Measurements from ENCODE around the gene FPGS. TPM values are rescaled to one million over a fixed set of nuclear protein-coding genes. Genes with fewer than 3 reads are reported as not detected.

The FPGS gene
- total RNA-seq, 1 donor from 2014 or later, result 32.8 TPM

GRCh38 chr9:127796852-127797370 is 5.8 kb upstream of the FPGS start:
- TF ChIP-seq CTCF (IDR thresholded peaks at IDR 0.05), result no peak
- TF ChIP-seq EZH2phosphoT487 (IDR thresholded peaks at IDR 0.05), result no peak
- no peak for TF ChIP-seq EZH2 (IDR thresholded peaks at IDR 0.05)
- no peak overlapping the region for H3K9ac ChIP-seq
- H3K27me3 Mint-ChIP-seq (ENCODE audit: insufficient read depth, low read depth), result peaks cover 2% of the 10 kb centered on the region
- H3K9me3 ChIP-seq (ENCODE audit: low read depth), result no peaks in the 10 kb centered on the region
- H3K4me3 Mint-ChIP-seq, result no peak overlapping the region
- H4K20me1 ChIP-seq (ENCODE audit: low read depth), result peaks cover 6% of the 10 kb centered on the region
- peaks cover 6% of the 10 kb centered on the region for H3K4me1 Mint-ChIP-seq
- no peak overlapping the region for H3K27ac Mint-ChIP-seq
- H3K27ac ChIP-seq, result no peak overlapping the region
- no peak overlapping the region for H2AFZ ChIP-seq (replicated peaks)
- H3K9me3 Mint-ChIP-seq, result no peaks in the 10 kb centered on the region
- H3K4me1 ChIP-seq, result peaks cover 6% of the 10 kb centered on the region
- H3K36me3 Mint-ChIP-seq, result peaks cover 3% of the 10 kb centered on the region
- H3K36me3 ChIP-seq, result no peaks in the 10 kb centered on the region
- H3K79me2 ChIP-seq (ENCODE audit: low read depth), result no peaks in the 10 kb centered on the region
- peaks cover 34% of the 10 kb centered on the region for H3F3A ChIP-seq (ENCODE audit: low read depth)
- H3K4me3 ChIP-seq, result no peak overlapping the region
- no peaks in the 10 kb centered on the region for H3K27me3 ChIP-seq
- peak; percentile 31 for DNase-seq (ENCODE audit: low spot score)
- H3K4me2 ChIP-seq, result no peak overlapping the region

GRCh38 chr9:127801955-127802575 is 617 bp upstream of the FPGS start:
- TF ChIP-seq EZH2 (IDR thresholded peaks at IDR 0.05) (no peak), CTCF (IDR thresholded peaks at IDR 0.05) (peak; percentile 42)
- H3K4me3 ChIP-seq, result peak overlapping the region; percentile 97
- Mint-ChIP-seq H3K27me3 (ENCODE audit: insufficient read depth, low read depth) (peaks cover 2% of the 10 kb centered on the region), H3K27ac (no peak overlapping the region), H3K4me1 (peaks cover 12% of the 10 kb centered on the region), H3K4me3 (peak overlapping the region; percentile 95), H3K36me3 (peaks cover 2% of the 10 kb centered on the region), H3K9me3 (no peaks in the 10 kb centered on the region)
- H3K9ac ChIP-seq, result no peak overlapping the region
- peaks cover 21% of the 10 kb centered on the region for H4K20me1 ChIP-seq (ENCODE audit: low read depth)
- peaks cover 16% of the 10 kb centered on the region for H3F3A ChIP-seq (ENCODE audit: low read depth)
- H3K79me2 ChIP-seq (ENCODE audit: low read depth), result peaks cover 26% of the 10 kb centered on the region
- H3K9me3 ChIP-seq (ENCODE audit: low read depth), result no peaks in the 10 kb centered on the region
- peak overlapping the region; percentile 82 for H3K4me2 ChIP-seq
- DNase-seq (ENCODE audit: low spot score), result no peak
- H3K27ac ChIP-seq, result no peak overlapping the region
- H3K36me3 ChIP-seq, result no peaks in the 10 kb centered on the region
- no peaks in the 10 kb centered on the region for H3K27me3 ChIP-seq
- H3K4me1 ChIP-seq, result peaks cover 5% of the 10 kb centered on the region
- peak overlapping the region; percentile 97 for H2AFZ ChIP-seq (replicated peaks)

GRCh38 chr9:127803507-127804352 is 1.0 kb downstream of the FPGS start:
- Histone ChIP-seq H3K27ac (no peak overlapping the region), H3K27me3 (no peaks in the 10 kb centered on the region), H3K9me3 (ENCODE audit: low read depth) (no peaks in the 10 kb centered on the region), H2AFZ (replicated peaks) (peak overlapping the region; percentile 97), H3K4me1 (peaks cover 5% of the 10 kb centered on the region), H3K79me2 (ENCODE audit: low read depth) (peaks cover 26% of the 10 kb centered on the region), H3K4me3 (peak overlapping the region; percentile 97), H3K4me2 (peak overlapping the region; percentile 90), H4K20me1 (ENCODE audit: low read depth) (peaks cover 34% of the 10 kb centered on the region), H3F3A (ENCODE audit: low read depth) (peaks cover 16% of the 10 kb centered on the region), H3K9ac (peak overlapping the region; percentile 74), H3K36me3 (no peaks in the 10 kb centered on the region)
- Mint-ChIP-seq H3K36me3 (peaks cover 2% of the 10 kb centered on the region), H3K9me3 (no peaks in the 10 kb centered on the region), H3K4me1 (peaks cover 12% of the 10 kb centered on the region), H3K27ac (peak overlapping the region; percentile 79), H3K27me3 (ENCODE audit: insufficient read depth, low read depth) (peaks cover 2% of the 10 kb centered on the region), H3K4me3 (peak overlapping the region; percentile 95)
- no peak for DNase-seq (ENCODE audit: low spot score)
- TF ChIP-seq CTCF (IDR thresholded peaks at IDR 0.05) (no peak), EZH2 (IDR thresholded peaks at IDR 0.05) (no peak), EZH2phosphoT487 (IDR thresholded peaks at IDR 0.05) (no peak)
